Activated CD8-positive, alpha-beta T cell treated with anti-CD3 and anti-CD28 coated beads, Interleukin-2, amount 10 ng/mL, durations not matched to agents 7 days and 5 days (primary cell): ENCODE measurements around the gene ZGPAT. TPM values are rescaled to one million over a fixed set of nuclear protein-coding genes. Genes with fewer than 3 reads are reported as not detected.
A peak's percentile ranks its signal among the peaks of the same experiment; 100 is the strongest.
"Not testable (repeated sequence)": the region's sequence is repeated elsewhere in the genome, so short reads cannot be mapped to it uniquely, and the experiment has no call there.

Experiments
- ATAC-seq: fragments of 150-1000 bp; cut with Tn5 transposase; one replicate; pipeline ENCODE4 v1.10.0; 2021; ENCODE audit warnings: moderate library complexity
- CTCF ChIA-PET: fragments of 350-600 bp; sonication (Branson Sonifier 250); formaldehyde crosslinking; loops from one replicate; lab custom pipeline; 2021; ENCODE audit warnings: antibody characterized with exemption; lab: Charles Lee
- POLR2A ChIA-PET: fragments of 350-600 bp; sonication (Branson Sonifier 250); formaldehyde crosslinking; loops from one replicate; lab custom pipeline; 2021; ENCODE audit warnings: antibody characterized with exemption; lab: Charles Lee
- DNase-seq: peaks from one replicate; pipeline ENCODE4 v3.0.0-alpha.2; 2020
- H3K27ac Mint-ChIP-seq: one replicate; pipeline ENCODE4 v1.8.0; 2021; ENCODE audit warnings: mild to moderate bottlenecking, mixed read lengths
- H3K27me3 Mint-ChIP-seq: one replicate; pipeline ENCODE4 v1.8.0; 2021; ENCODE audit warnings: low read depth, mixed read lengths
- H3K36me3 Mint-ChIP-seq: one replicate; pipeline ENCODE4 v1.8.0; 2021; ENCODE audit warnings: low read depth, mixed read lengths
- H3K4me1 Mint-ChIP-seq: one replicate; pipeline ENCODE4 v1.8.0; 2021; ENCODE audit warnings: low read depth, mixed read lengths
- H3K4me3 Mint-ChIP-seq: one replicate; pipeline ENCODE4 v1.8.0; 2021; ENCODE audit warnings: mild to moderate bottlenecking, mixed read lengths
- H3K9me3 Mint-ChIP-seq: one replicate; pipeline ENCODE4 v1.8.0; 2022; ENCODE audit warnings: mixed read lengths; ENCODE audit not compliant: insufficient read depth
- total RNA-seq, 2 experiments: library from RNA; stranded (reverse); gene quantifications; one replicate each; pipeline ENCODE4 v1.2.3, GENCODE V29; 2021

The ZGPAT gene
- total RNA-seq, 2 experiments from 2014 or later, result 38.6 to 43.5 TPM

- Mint-ChIP-seq H3K36me3 (peaks cover 72% of the 10 kb centered on the region), H3K4me1 (peaks cover 45% of the 10 kb centered on the region), H3K27ac (peak overlapping the region; percentile 75), H3K4me3 (peak overlapping the region; percentile 90), H3K27me3 (no peaks in the 10 kb centered on the region), H3K9me3 (no peaks in the 10 kb centered on the region)
- ChIA-PET CTCF (interaction anchor here (0.6 to 4.2 kb wide), 21 partner anchors 11 to 349 kb away, joined by 3 to 70 read pairs (median 7); partner anchors contain the start of genes GMEB2, LIME1, RTEL1 and SAMD10), POLR2A (interaction anchor here (0.6 to 2.2 kb wide), 16 partner anchors 8 to 356 kb away, joined by 3 to 19 read pairs (median 5); partner anchors contain the start of genes GMEB2, LIME1, RTEL1 and SLC2A4RG)
- ATAC-seq (peak; percentile 15), DNase-seq (peak; percentile 27)
Measured at GRCh38 chr20:63708301-63709148, 686 bp downstream of the ZGPAT start.

DNA sequence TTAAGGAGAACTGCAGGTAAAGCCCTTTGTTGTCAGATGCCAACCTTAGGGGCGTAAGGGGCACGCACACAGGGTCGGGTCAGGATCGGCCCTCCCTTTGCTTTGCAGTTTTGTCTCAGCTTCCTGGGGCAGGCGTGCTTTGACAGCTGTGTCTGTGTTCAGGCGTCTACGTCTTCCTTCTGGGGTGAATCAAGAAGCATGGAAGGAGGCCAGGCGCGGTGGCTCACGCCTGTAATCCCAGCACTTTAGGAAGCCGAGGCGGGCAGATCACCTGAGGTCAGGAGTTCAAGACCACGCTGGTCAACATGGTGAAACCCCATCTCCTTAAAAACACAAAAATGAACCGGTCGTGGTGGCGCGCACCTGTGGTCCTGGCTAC lies 1.3 kb downstream of the ZGPAT start:
- Mint-ChIP-seq H3K27me3 (no peaks in the 10 kb centered on the region), H3K9me3 (no peaks in the 10 kb centered on the region), H3K27ac (peak overlapping the region; percentile 34), H3K4me1 (peaks cover 45% of the 10 kb centered on the region), H3K36me3 (peaks cover 78% of the 10 kb centered on the region), H3K4me3 (peak overlapping the region; percentile 90)
- DNase-seq, result peak; percentile 20
- ChIA-PET CTCF (interaction anchor here (1.9 to 4.2 kb wide), 3 partner anchors 28 to 155 kb away, joined by 15 to 70 read pairs (median 46); partner anchors contain the start of genes LIME1, SLC2A4RG and TPD52L2), POLR2A (interaction anchor here (0.6 to 2.0 kb wide), 3 partner anchors 9 to 51 kb away, joined by 3 to 5 read pairs (median 3); partner anchors contain the start of gene RTEL1)
- no peak for ATAC-seq

DNA sequence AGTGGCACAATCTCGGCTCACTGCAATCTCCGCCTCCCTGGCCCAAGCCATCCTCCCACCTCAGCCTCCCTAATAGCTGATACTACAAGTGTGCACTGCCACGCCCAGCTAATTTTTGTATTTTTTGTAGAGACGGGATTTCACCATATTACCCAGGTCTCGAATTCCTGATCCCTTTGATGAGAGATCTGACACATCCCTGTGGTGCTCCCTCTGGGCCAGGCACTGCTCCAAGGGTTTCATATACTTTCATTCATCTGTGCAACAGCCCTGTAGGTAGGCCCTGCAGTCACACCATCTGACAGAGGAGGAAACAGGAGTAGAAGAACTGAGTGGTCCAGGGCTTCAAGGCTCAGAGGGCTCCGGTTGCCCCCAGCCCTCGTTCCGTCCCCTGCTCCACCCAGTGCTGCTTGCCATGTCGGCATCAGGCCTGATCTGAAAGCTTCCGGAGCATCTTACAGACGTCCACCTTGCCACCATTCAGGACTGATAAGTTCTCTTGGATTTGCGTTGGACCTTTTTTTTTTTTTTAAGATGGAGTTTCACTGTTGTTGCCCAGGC lies 3.3 kb downstream of the ZGPAT start:
- H3K27ac Mint-ChIP-seq, result no peak overlapping the region
- POLR2A ChIA-PET, result interaction anchor here (0.8 kb wide), 1 partner anchor 32 kb away, joined by 3 read pairs; no protein-coding TSS in a partner anchor

GRCh38 chr20:63712191-63712590 lies 4.4 kb downstream of the ZGPAT start:
- ChIA-PET CTCF (interaction anchor here (1.3 kb wide), 1 partner anchor 262 kb away, joined by 3 read pairs; no protein-coding TSS in a partner anchor), POLR2A (no interaction called here)
- H3K27me3 Mint-ChIP-seq, result no peaks in the 10 kb centered on the region
- H3K36me3 Mint-ChIP-seq, result peaks cover 79% of the 10 kb centered on the region
- H3K27ac Mint-ChIP-seq, result no peak overlapping the region
- DNase-seq (no peak), ATAC-seq (no peak)
- peaks cover 39% of the 10 kb centered on the region for H3K4me1 Mint-ChIP-seq
- H3K9me3 Mint-ChIP-seq, result peaks cover 5% of the 10 kb centered on the region
- no peak overlapping the region for H3K4me3 Mint-ChIP-seq

More for the DNA sequence above, 3.3 kb downstream of the ZGPAT start:
- CTCF ChIA-PET, result interaction anchor here (1.2 to 1.3 kb wide), 2 partner anchors 16 to 263 kb away, joined by 3 to 6 read pairs; no protein-coding TSS in a partner anchor
- peaks cover 3% of the 10 kb centered on the region for H3K9me3 Mint-ChIP-seq
- peaks cover 45% of the 10 kb centered on the region for H3K4me1 Mint-ChIP-seq
- no peak for ATAC-seq
- H3K4me3 Mint-ChIP-seq, result no peak overlapping the region
- DNase-seq, result no peak
- H3K36me3 Mint-ChIP-seq, result peaks cover 77% of the 10 kb centered on the region
- no peaks in the 10 kb centered on the region for H3K27me3 Mint-ChIP-seq

DNA sequence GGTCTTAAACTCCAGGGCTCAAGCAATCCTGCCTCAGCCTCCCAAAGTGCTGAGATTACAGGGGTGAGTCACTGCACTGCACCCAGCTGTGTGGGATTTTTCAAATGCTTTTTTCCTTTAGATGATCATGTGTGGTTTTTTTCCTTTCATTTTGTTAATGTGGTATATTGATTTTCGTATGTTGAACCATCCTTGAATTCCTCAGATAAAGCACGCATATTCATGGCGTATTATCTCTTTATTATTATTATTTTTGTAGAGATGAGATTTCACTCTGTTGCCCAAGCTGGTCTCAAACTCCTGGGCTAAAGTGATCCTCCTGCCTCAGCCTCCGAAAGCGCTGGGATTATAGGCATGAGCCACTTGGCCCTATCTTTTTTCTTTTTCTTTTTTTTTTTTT lies 7.0 kb downstream of the ZGPAT start:
- H3K36me3 Mint-ChIP-seq, result peaks cover 88% of the 10 kb centered on the region
- H3K27ac Mint-ChIP-seq, result no peak overlapping the region
- peaks cover 12% of the 10 kb centered on the region for H3K9me3 Mint-ChIP-seq
- ATAC-seq (no peak), DNase-seq (no peak)
- ChIA-PET POLR2A (interaction anchor here (1.0 kb wide), 1 partner anchor 13 kb away, joined by 3 read pairs; no protein-coding TSS in a partner anchor), CTCF (interaction anchor here (1.3 kb wide), 1 partner anchor 7 kb away, joined by 4 read pairs; the partner anchor contains the start of genes ARFRP1 and ZGPAT)
- no peaks in the 10 kb centered on the region for H3K27me3 Mint-ChIP-seq
- peaks cover 32% of the 10 kb centered on the region for H3K4me1 Mint-ChIP-seq
- no peak overlapping the region for H3K4me3 Mint-ChIP-seq

GRCh38 chr20:63718996-63719395 lies 11.2 kb downstream of the ZGPAT start:
- DNase-seq (no peak), ATAC-seq (no peak)
- CTCF ChIA-PET, result interaction anchor here (0.9 to 1.2 kb wide), 2 partner anchors 11 to 17 kb away, joined by 3 to 10 read pairs; partner anchors contain the start of genes ARFRP1, LIME1 and ZGPAT
- no peak overlapping the region for H3K27ac Mint-ChIP-seq
- H3K36me3 Mint-ChIP-seq, result peaks cover 78% of the 10 kb centered on the region
- H3K27me3 Mint-ChIP-seq, result no peaks in the 10 kb centered on the region
- H3K9me3 Mint-ChIP-seq, result peaks cover 12% of the 10 kb centered on the region
- peaks cover 22% of the 10 kb centered on the region for H3K4me1 Mint-ChIP-seq
- H3K4me3 Mint-ChIP-seq, result no peak overlapping the region
- POLR2A ChIA-PET, result no interaction called here

GRCh38 chr20:63722967-63723622 lies 15.3 kb downstream of the ZGPAT start:
- H3K27me3 Mint-ChIP-seq, ATAC-seq, DNase-seq, CTCF ChIA-PET, H3K4me3 Mint-ChIP-seq, H3K27ac Mint-ChIP-seq: not testable (repeated sequence)
- Mint-ChIP-seq H3K9me3 (peaks cover 10% of the 10 kb centered on the region), H3K4me1 (peaks cover 32% of the 10 kb centered on the region), H3K36me3 (peaks cover 67% of the 10 kb centered on the region)
- POLR2A ChIA-PET, result interaction anchor here (1.5 to 2.2 kb wide), 2 partner anchors 14 to 15 kb away, joined by 4 to 12 read pairs; partner anchors contain the start of genes ARFRP1, LIME1 and ZGPAT

- H3K36me3 Mint-ChIP-seq, result peaks cover 47% of the 10 kb centered on the region
- CTCF ChIA-PET, result interaction anchor here (1.1 kb wide), 1 partner anchor 23 kb away, joined by 3 read pairs; the partner anchor contains the start of genes ARFRP1 and ZGPAT
Measured at GRCh38 chr20:63730189-63730733, 22.4 kb downstream of the ZGPAT start.

DNA sequence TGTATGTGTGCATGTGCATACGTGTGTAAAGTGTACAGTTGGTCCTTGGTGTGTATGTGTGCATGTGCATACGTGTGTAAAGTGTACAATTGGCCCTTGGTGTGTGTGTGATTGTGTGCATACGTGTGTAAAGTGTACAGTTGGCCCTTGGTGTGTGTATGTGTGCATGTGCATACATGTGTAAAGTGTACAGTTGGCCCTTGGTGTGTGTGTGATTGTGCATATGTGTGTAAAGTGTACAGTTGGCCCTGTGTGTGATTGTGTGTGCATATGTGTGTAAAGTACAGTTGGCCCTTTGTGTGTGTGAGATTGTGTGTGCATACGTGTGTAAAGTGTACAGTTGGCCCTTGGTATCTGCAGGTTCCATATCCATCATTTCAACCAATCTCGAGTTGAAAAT lies 23.6 kb downstream of the ZGPAT start:
- Mint-ChIP-seq H3K9me3 (peaks cover 3% of the 10 kb centered on the region), H3K4me1 (peaks cover 44% of the 10 kb centered on the region), H3K36me3 (peaks cover 50% of the 10 kb centered on the region), H3K4me3 (no peak overlapping the region), H3K27ac (no peak overlapping the region), H3K27me3 (no peaks in the 10 kb centered on the region)
- ChIA-PET CTCF (interaction anchor here (1.1 kb wide), 1 partner anchor 24 kb away, joined by 3 read pairs; the partner anchor contains the start of genes ARFRP1 and ZGPAT), POLR2A (interaction anchor here (1.0 to 1.1 kb wide), 2 partner anchors 24 to 131 kb away, joined by 4 read pairs; partner anchors contain the start of genes ARFRP1 and ZGPAT)
- no peak for DNase-seq
- ATAC-seq, result no peak

More at GRCh38 chr20:63730189-63730733, 22.4 kb downstream of the ZGPAT start:
- peak; percentile 20 for DNase-seq
- not testable (repeated sequence) for H3K9me3 Mint-ChIP-seq, H3K27me3 Mint-ChIP-seq, ATAC-seq, H3K27ac Mint-ChIP-seq, H3K4me3 Mint-ChIP-seq
- H3K4me1 Mint-ChIP-seq, result peaks cover 32% of the 10 kb centered on the region
- POLR2A ChIA-PET, result interaction anchor here (1.0 to 1.1 kb wide), 2 partner anchors 23 to 132 kb away, joined by 4 read pairs; partner anchors contain the start of genes ARFRP1 and ZGPAT
